ENCODE measurements around the gene GALP. TPM values are rescaled to one million over a fixed set of nuclear protein-coding genes. Genes with fewer than 3 reads are reported as not detected.
"Not testable (repeated sequence)": the region's sequence is repeated elsewhere in the genome, so short reads cannot be mapped to it uniquely, and the experiment has no call there.

GALP gene
- total and polyA plus RNA-seq, 2 donors (not counting 3 experiments of a cell fraction or from before 2014, with no cell fraction given): not detected

DNA sequence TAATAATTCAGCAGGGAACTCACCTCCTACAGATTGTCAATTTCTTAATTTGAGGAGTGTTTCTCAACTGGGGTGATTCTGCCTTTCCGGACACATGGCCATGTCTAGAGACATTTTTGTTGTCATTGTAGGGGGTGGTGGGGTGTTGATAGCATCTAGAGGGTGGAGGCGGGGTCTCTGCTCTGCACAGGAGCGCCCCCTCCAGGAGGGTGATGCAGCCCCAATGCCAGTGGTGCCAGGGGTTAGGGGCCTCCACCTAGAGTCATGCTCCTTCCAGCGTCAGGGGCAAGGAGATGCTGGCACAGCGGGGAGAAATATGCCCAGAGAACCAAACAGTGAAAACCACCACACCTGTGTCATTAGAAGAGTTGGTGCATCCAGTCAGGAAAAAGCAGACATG lies 31.8 kb downstream of the GALP start:
- POLR2A ChIA-PET; FAIRE-seq; H4K20me1 ChIP-seq (replicated peaks; ENCODE audit: control insufficient read depth, extremely low read depth, insufficient read depth, low read length); H3K9me1 ChIP-seq (replicated peaks; ENCODE audit: control insufficient read depth, extremely low read depth, insufficient read depth, low read length); BruUV-seq (replicated peaks); H3K79me2 ChIP-seq (ENCODE audit: control insufficient read depth, insufficient read depth, low read length); DNase-seq (ENCODE audit: low read depth, low spot score); H3K4me3 ChIP-seq (replicated peaks in 1 of 3; ENCODE audit: insufficient read depth in 1 of 3, low read depth in 1 of 3, low read length in 3 of 3); H3K4me1 ChIP-seq (ENCODE audit: control insufficient read depth, extremely low read depth, insufficient read depth, low read length); H3K9ac ChIP-seq (replicated peaks; ENCODE audit: extremely low read depth, insufficient read depth, low read length); H3K9me3 ChIP-seq (replicated peaks; ENCODE audit: control insufficient read depth, insufficient read depth, low read length); CTCF ChIA-PET; H3K4me2 ChIP-seq (ENCODE audit: insufficient read depth, low read length); H3K27me3 ChIP-seq (ENCODE audit: control insufficient read depth in 2 of 2, insufficient read depth in 2 of 2, low read length in 2 of 2); dilution Hi-C loops (cut with MboI; ENCODE audit: extremely low pct_ligation_motif_present, low sequenced_read_pairs); H2AFZ ChIP-seq (ENCODE audit: low read depth, low read length); H3K27ac ChIP-seq (ENCODE audit: insufficient read depth, low read depth, low read length); H3K36me3 ChIP-seq (ENCODE audit: control insufficient read depth in 2 of 2, extremely low read depth in 1 of 2, insufficient read depth in 2 of 2, low read length in 2 of 2); intact Hi-C loops (cut with micrococcal nuclease): not testable (repeated sequence)

DNA sequence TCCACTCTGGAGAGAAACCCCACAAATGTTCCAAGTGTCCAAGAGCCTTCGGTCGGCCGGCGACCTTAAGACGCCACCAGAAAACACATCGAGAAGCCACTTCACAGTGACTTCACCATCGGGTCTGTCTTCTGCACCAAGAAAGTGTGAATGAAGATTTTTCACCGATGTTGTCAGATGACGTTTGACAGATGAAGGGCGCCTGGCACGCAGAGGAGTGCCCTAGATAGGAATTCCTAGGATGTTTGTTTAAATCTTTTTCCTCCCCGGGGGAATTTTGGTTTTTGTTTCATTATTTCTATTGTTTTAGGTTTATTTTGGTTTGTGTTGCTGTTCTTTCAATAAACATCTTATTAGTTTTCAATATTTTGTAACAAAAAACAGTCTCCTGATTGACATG lies 33.3 kb downstream of the GALP start:
- dilution Hi-C loops (cut with MboI; ENCODE audit: extremely low pct_ligation_motif_present, low sequenced_read_pairs): no loop called here
- TF ChIP-seq, protein P1, sequence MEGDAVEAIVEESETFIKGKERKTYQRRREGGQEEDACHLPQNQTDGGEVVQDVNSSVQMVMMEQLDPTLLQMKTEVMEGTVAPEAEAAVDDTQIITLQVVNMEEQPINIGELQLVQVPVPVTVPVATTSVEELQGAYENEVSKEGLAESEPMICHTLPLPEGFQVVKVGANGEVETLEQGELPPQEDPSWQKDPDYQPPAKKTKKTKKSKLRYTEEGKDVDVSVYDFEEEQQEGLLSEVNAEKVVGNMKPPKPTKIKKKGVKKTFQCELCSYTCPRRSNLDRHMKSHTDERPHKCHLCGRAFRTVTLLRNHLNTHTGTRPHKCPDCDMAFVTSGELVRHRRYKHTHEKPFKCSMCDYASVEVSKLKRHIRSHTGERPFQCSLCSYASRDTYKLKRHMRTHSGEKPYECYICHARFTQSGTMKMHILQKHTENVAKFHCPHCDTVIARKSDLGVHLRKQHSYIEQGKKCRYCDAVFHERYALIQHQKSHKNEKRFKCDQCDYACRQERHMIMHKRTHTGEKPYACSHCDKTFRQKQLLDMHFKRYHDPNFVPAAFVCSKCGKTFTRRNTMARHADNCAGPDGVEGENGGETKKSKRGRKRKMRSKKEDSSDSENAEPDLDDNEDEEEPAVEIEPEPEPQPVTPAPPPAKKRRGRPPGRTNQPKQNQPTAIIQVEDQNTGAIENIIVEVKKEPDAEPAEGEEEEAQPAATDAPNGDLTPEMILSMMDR (IDR thresholded peaks at IDR 0.05; ENCODE audit: extremely low read depth in 1 of 2, insufficient read depth in 1 of 2, low read depth in 1 of 2, low read length in 2 of 2): no peak
- no peak for TF ChIP-seq GATA2 (IDR thresholded peaks at IDR 0.05; ENCODE audit: insufficient read depth, insufficient read length, low read depth, low read length)
- TF ChIP-seq EZH2 (IDR thresholded peaks at IDR 0.05; ENCODE audit: borderline replicate concordance, low read depth, low read length, severe bottlenecking): no peak
- no peak for TF ChIP-seq MYC (IDR thresholded peaks at IDR 0.05; ENCODE audit: low read depth, low read length)
- TF ChIP-seq, protein P2, sequence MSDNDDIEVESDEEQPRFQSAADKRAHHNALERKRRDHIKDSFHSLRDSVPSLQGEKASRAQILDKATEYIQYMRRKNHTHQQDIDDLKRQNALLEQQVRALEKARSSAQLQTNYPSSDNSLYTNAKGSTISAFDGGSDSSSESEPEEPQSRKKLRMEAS (IDR thresholded peaks at IDR 0.05; ENCODE audit: insufficient read depth, insufficient read length): no peak
- no peak for TF ChIP-seq POLR2A (IDR thresholded peaks at IDR 0.05; ENCODE audit: low read depth, low read length)
- no peak for TF ChIP-seq JUN (IDR thresholded peaks at IDR 0.05; ENCODE audit: borderline replicate concordance, insufficient read depth, insufficient read length, low read depth)
- TF ChIP-seq FOS (IDR thresholded peaks at IDR 0.05; ENCODE audit: borderline replicate concordance, insufficient read depth, low read length): no peak
- Histone ChIP-seq H3K9ac (replicated peaks; ENCODE audit: extremely low read depth, insufficient read depth, low read length) (no peak overlapping the region), H3K4me3 (replicated peaks in 1 of 3; ENCODE audit: insufficient read depth in 1 of 3, low read depth in 1 of 3, low read length in 3 of 3) (no peak overlapping the region), H3K27ac (ENCODE audit: insufficient read depth, low read depth, low read length) (no peak overlapping the region), H3K79me2 (ENCODE audit: control insufficient read depth, insufficient read depth, low read length) (no peaks in the 10 kb centered on the region), H3K9me3 (replicated peaks; ENCODE audit: control insufficient read depth, insufficient read depth, low read length) (no peaks in the 10 kb centered on the region), H4K20me1 (replicated peaks; ENCODE audit: control insufficient read depth, extremely low read depth, insufficient read depth, low read length) (no peaks in the 10 kb centered on the region), H3K4me2 (ENCODE audit: insufficient read depth, low read length) (no peak overlapping the region), H3K27me3 (ENCODE audit: control insufficient read depth in 2 of 2, insufficient read depth in 2 of 2, low read length in 2 of 2) (no peaks in the 10 kb centered on the region), H3K9me1 (replicated peaks; ENCODE audit: control insufficient read depth, extremely low read depth, insufficient read depth, low read length) (no peaks in the 10 kb centered on the region), H2AFZ (ENCODE audit: low read depth, low read length) (no peak overlapping the region), H3K4me1 (ENCODE audit: control insufficient read depth, extremely low read depth, insufficient read depth, low read length) (no peaks in the 10 kb centered on the region), H3K36me3 (ENCODE audit: control insufficient read depth in 2 of 2, extremely low read depth in 1 of 2, insufficient read depth in 2 of 2, low read length in 2 of 2) (no peaks in the 10 kb centered on the region)
- FAIRE-seq: no peak
- BruUV-seq (replicated peaks): no TSS peak
- DNase-seq (ENCODE audit: low read depth, low spot score): no peak
- ChIA-PET POLR2A (no interaction called here), CTCF (interaction anchor here (0.7 kb wide), 1 partner anchor 101 kb away, joined by 3 read pairs; no protein-coding TSS in a partner anchor)
- intact Hi-C loops (cut with micrococcal nuclease): no loop called here

DNA sequence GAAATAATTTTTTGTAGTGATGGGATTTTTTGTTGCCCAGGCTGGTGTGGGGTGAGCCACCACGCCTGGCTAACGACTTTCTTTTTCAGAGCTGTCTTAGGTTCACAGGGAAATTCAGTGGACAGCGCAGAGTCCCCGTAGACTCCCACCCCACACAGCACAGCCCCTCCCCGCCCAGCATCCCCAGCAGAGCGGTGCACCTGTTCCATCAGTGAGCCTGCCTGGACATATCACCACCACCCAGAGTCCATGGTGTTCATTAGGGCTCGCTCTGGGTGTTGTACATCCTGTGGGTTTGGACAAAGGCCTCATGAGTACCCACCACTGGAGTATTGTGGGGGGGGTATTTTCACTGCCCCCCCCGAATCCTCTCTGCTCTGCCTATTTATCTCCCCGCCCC lies 34.2 kb downstream of the GALP start:
- POLR2A ChIA-PET; dilution Hi-C loops (cut with MboI; ENCODE audit: extremely low pct_ligation_motif_present, low sequenced_read_pairs); DNase-seq (ENCODE audit: low read depth, low spot score); H2AFZ ChIP-seq (ENCODE audit: low read depth, low read length); H3K9ac ChIP-seq (replicated peaks; ENCODE audit: extremely low read depth, insufficient read depth, low read length); H3K9me3 ChIP-seq (replicated peaks; ENCODE audit: control insufficient read depth, insufficient read depth, low read length); H3K4me2 ChIP-seq (ENCODE audit: insufficient read depth, low read length); H3K9me1 ChIP-seq (replicated peaks; ENCODE audit: control insufficient read depth, extremely low read depth, insufficient read depth, low read length); H3K27ac ChIP-seq (ENCODE audit: insufficient read depth, low read depth, low read length); H3K4me3 ChIP-seq (replicated peaks in 1 of 3; ENCODE audit: insufficient read depth in 1 of 3, low read depth in 1 of 3, low read length in 3 of 3); H4K20me1 ChIP-seq (replicated peaks; ENCODE audit: control insufficient read depth, extremely low read depth, insufficient read depth, low read length); H3K27me3 ChIP-seq (ENCODE audit: control insufficient read depth in 2 of 2, insufficient read depth in 2 of 2, low read length in 2 of 2); H3K36me3 ChIP-seq (ENCODE audit: control insufficient read depth in 2 of 2, extremely low read depth in 1 of 2, insufficient read depth in 2 of 2, low read length in 2 of 2); intact Hi-C loops (cut with micrococcal nuclease); H3K79me2 ChIP-seq (ENCODE audit: control insufficient read depth, insufficient read depth, low read length); BruUV-seq (replicated peaks); FAIRE-seq; H3K4me1 ChIP-seq (ENCODE audit: control insufficient read depth, extremely low read depth, insufficient read depth, low read length): not testable (repeated sequence)
- CTCF ChIA-PET: interaction anchor here (1.4 kb wide), 1 partner anchor 123 kb away, joined by 3 read pairs; no protein-coding TSS in a partner anchor
